H1 (cell line): Measurements from ENCODE around the gene TMEM132A. TPM values are rescaled to one million over a fixed set of nuclear protein-coding genes. Genes with fewer than 3 reads are reported as not detected.

Experiments used
- CTCF ChIA-PET: fragments of 300-600 bp; sonication (Branson Sonifier 250); formaldehyde crosslinking; loops from one replicate; lab custom pipeline; 2021; ENCODE audit not compliant: partially characterized antibody; lab: Charles Lee
- POLR2A ChIA-PET: fragments of 300-600 bp; sonication (Branson Sonifier 250); formaldehyde crosslinking; loops from one replicate; lab custom pipeline; 2021; ENCODE audit warnings: inconsistent platforms; ENCODE audit not compliant: partially characterized antibody; lab: Charles Lee
- DNase-seq, 2 experiments: peaks; one replicate each; pipeline versions ENCODE4 v3.0.0 to v3.0.0-alpha.2; 2010 to 2022; ENCODE audit warnings: low spot score in 2 of 2, low read depth in 1 of 2, mixed read lengths in 1 of 2
- FAIRE-seq: peaks from 2 replicates; lab custom pipeline; 2011; peaks lifted over from hg19 to GRCh38; lab: Jason Lieb, UNC
- H2AFZ ChIP-seq: 2 replicates; pipeline ENCODE4 v1.8.1; 2012; ENCODE audit warnings: low read length, inconsistent platforms
- H2AK5ac ChIP-seq: 2 replicates; pipeline ENCODE4 v1.6.1; 2013; ENCODE audit warnings: low read depth, low read length
- H2BK120ac ChIP-seq: replicated peaks from 2 replicates; pipeline ENCODE3; 2013; ENCODE audit warnings: low read depth, low read length, inconsistent platforms
- H2BK12ac ChIP-seq: 2 replicates; pipeline ENCODE4 v1.6.1; 2013; ENCODE audit warnings: low read depth, low read length
- H2BK15ac ChIP-seq: 2 replicates; pipeline ENCODE4 v1.6.1; 2013; ENCODE audit warnings: low read length
- H2BK20ac ChIP-seq: 2 replicates; pipeline ENCODE4 v1.6.1; 2013; ENCODE audit warnings: low read length
- H2BK5ac ChIP-seq: 2 replicates; pipeline ENCODE4 v1.6.1; 2013; ENCODE audit warnings: low read depth, low read length
- H3K14ac ChIP-seq: 2 replicates; pipeline ENCODE4 v1.6.1; 2013; ENCODE audit warnings: inconsistent platforms; ENCODE audit not compliant: insufficient read length
- H3K18ac ChIP-seq: 2 replicates; pipeline ENCODE4 v1.6.1; 2013; ENCODE audit warnings: low read length; ENCODE audit errors: extremely low read depth
- H3K23ac ChIP-seq: 2 replicates; pipeline ENCODE4 v1.6.1; 2013; ENCODE audit warnings: inconsistent platforms; ENCODE audit not compliant: insufficient read length
- H3K23me2 ChIP-seq: 2 replicates; pipeline ENCODE4 v1.6.1; 2013; ENCODE audit warnings: low read depth, low read length
- H3K27ac ChIP-seq: 2 replicates; pipeline ENCODE4 v1.6.1; 2011; ENCODE audit warnings: low read depth, low read length, inconsistent platforms
- H3K27me3 ChIP-seq, 4 experiments: replicated peaks in 1 of 4; 1 replicate in 1 of 4; 2 replicates in 3 of 4; pipeline versions ENCODE4 v1.6.1 to v1.8.1; 2011 to 2013; ENCODE audit warnings: low read length in 3 of 4, mild to moderate bottlenecking in 3 of 4, inconsistent platforms in 2 of 4, mixed read lengths in 2 of 4, moderate library complexity in 1 of 4; ENCODE audit not compliant: control insufficient read depth in 3 of 4, insufficient read depth in 3 of 4; ENCODE audit errors: extremely low read depth in 1 of 4
- H3K36me3 ChIP-seq, 4 experiments: 2 replicates each; pipeline versions ENCODE4 v1.6.1 to v1.8.1; 2011 to 2013; ENCODE audit warnings: mild to moderate bottlenecking in 4 of 4, low read length in 3 of 4, moderate library complexity in 2 of 4, control low read depth in 1 of 4, inconsistent platforms in 1 of 4; ENCODE audit not compliant: insufficient read depth in 4 of 4, control insufficient read depth in 2 of 4
- H3K4ac ChIP-seq: replicated peaks from 2 replicates; pipeline ENCODE3; 2013; ENCODE audit warnings: low read length, low read depth, mixed read lengths, inconsistent platforms; ENCODE audit not compliant: insufficient read length
- H3K4me1 ChIP-seq, 4 experiments: replicated peaks in 1 of 4; 1 replicate in 1 of 4; 2 replicates in 3 of 4; pipeline versions ENCODE4 v1.6.1 to v1.8.1; 2011 to 2013; ENCODE audit warnings: low read length in 3 of 4, inconsistent platforms in 2 of 4, mixed read lengths in 1 of 4; ENCODE audit not compliant: insufficient read depth in 4 of 4, control insufficient read depth in 3 of 4
- H3K4me2 ChIP-seq, 2 experiments: 2 replicates each; pipeline versions ENCODE4 v1.6.1 to v1.8.1; 2011 to 2013; ENCODE audit warnings: low read depth in 2 of 2, low read length in 2 of 2, control low read depth in 1 of 2, inconsistent platforms in 1 of 2, mild to moderate bottlenecking in 1 of 2; ENCODE audit not compliant: insufficient read depth in 1 of 2
- H3K4me3 ChIP-seq, 4 experiments: fragments of 200-600, 300-600 bp in 1 of 4; sonication (generic), shearing (Covaris generic), sonication (Bioruptor Twin) in 1 of 4; 2 replicates each; pipeline versions ENCODE4 v1.5.1 to v1.8.1; 2011 to 2016; ENCODE audit warnings: low read length in 4 of 4, low read depth in 3 of 4, control low read depth in 2 of 4, inconsistent platforms in 2 of 4, mild to moderate bottlenecking in 2 of 4, mixed read lengths in 1 of 4, moderate library complexity in 1 of 4; ENCODE audit not compliant: insufficient read depth in 2 of 4; ENCODE audit errors: extremely low read depth in 1 of 4
- H3K56ac ChIP-seq: replicated peaks from 2 replicates; pipeline ENCODE3; 2013; ENCODE audit warnings: low read depth, mild to moderate bottlenecking, mixed read lengths, low read length, inconsistent platforms; ENCODE audit not compliant: insufficient read length
- H3K79me1 ChIP-seq: 2 replicates; pipeline ENCODE4 v1.6.1; 2013; ENCODE audit warnings: low read depth, low read length, control low read depth
- H3K79me2 ChIP-seq, 2 experiments: 2 replicates each; pipeline versions ENCODE4 v1.6.1 to v1.8.1; 2012 to 2013; ENCODE audit warnings: low read length in 2 of 2, mild to moderate bottlenecking in 2 of 2, inconsistent platforms in 1 of 2; ENCODE audit not compliant: insufficient read depth in 2 of 2, control insufficient read depth in 1 of 2
- H3K9ac ChIP-seq, 4 experiments: replicated peaks in 1 of 4; 1 replicate in 1 of 4; 2 replicates in 3 of 4; pipeline versions ENCODE4 v1.6.1 to v1.8.1; 2011 to 2013; ENCODE audit warnings: low read depth in 3 of 4, low read length in 3 of 4, control low read depth in 2 of 4, mild to moderate bottlenecking in 2 of 4, moderate library complexity in 2 of 4, inconsistent platforms in 1 of 4; ENCODE audit errors: extremely low read depth in 1 of 4
- H3K9me3 ChIP-seq, 2 experiments: 2 replicates each; pipeline versions ENCODE4 v1.6.1 to v1.8.1; 2012 to 2013; ENCODE audit warnings: mild to moderate bottlenecking in 2 of 2, moderate library complexity in 2 of 2, control low read depth in 1 of 2, inconsistent platforms in 1 of 2, low read depth in 1 of 2, low read length in 1 of 2, mixed read lengths in 1 of 2; ENCODE audit not compliant: insufficient read depth in 2 of 2
- H4K20me1 ChIP-seq, 2 experiments: replicated peaks in 1 of 2; 2 replicates each; pipeline versions ENCODE3 to v1.8.1; 2011 to 2013; ENCODE audit warnings: inconsistent platforms in 2 of 2, low read length in 2 of 2, mild to moderate bottlenecking in 1 of 2; ENCODE audit not compliant: insufficient read depth in 2 of 2, control insufficient read depth in 1 of 2
- H4K5ac ChIP-seq: 2 replicates; pipeline ENCODE4 v1.6.1; 2013; ENCODE audit warnings: low read length, low read depth, mixed read lengths, inconsistent platforms; ENCODE audit not compliant: insufficient read length
- H4K8ac ChIP-seq: 2 replicates; pipeline ENCODE4 v1.8.0; 2013; ENCODE audit warnings: mild to moderate bottlenecking, moderate library complexity, low read length, inconsistent platforms; ENCODE audit not compliant: insufficient read depth; ENCODE audit errors: extremely low read depth
- H4K91ac ChIP-seq: replicated peaks from 2 replicates; pipeline ENCODE3; 2013; ENCODE audit warnings: low read length, mixed read lengths, inconsistent platforms; ENCODE audit not compliant: insufficient read length
- BACH1 ChIP-seq: IDR thresholded peaks from 2 replicates; pipeline ENCODE4 v1.6.1; 2012; ENCODE audit warnings: low read length, improper control_type of control experiment
- BRCA1 ChIP-seq: IDR thresholded peaks from 2 replicates; pipeline ENCODE4 v1.6.1; 2012; ENCODE audit warnings: low read depth, low read length, improper control_type of control experiment
- CBX5 ChIP-seq: fragments of 300-800, 300-1000 bp; sonication (generic); IDR thresholded peaks from 2 replicates; pipeline ENCODE4 v1.7.1; 2016; ENCODE audit warnings: antibody characterized with exemption, low read length, low read depth
- CBX8 ChIP-seq: fragments of 300-800, 300-1000 bp; sonication (generic); IDR thresholded peaks from 2 replicates; pipeline ENCODE4 v1.7.1; 2016; ENCODE audit warnings: low read depth, low read length, borderline replicate concordance
- CREB1 ChIP-seq: IDR thresholded peaks from 2 replicates; pipeline ENCODE4 v1.6.1; 2012; ENCODE audit warnings: inconsistent platforms
- EP300 ChIP-seq, 2 experiments: IDR thresholded peaks; 1 replicate in 1 of 2; 2 replicates in 1 of 2; pipeline ENCODE4 v1.6.1; 2011 to 2012; ENCODE audit warnings: low read depth in 2 of 2, low read length in 2 of 2, mild to moderate bottlenecking in 2 of 2, borderline replicate concordance in 1 of 2, inconsistent platforms in 1 of 2, moderate library complexity in 1 of 2
- EZH2 ChIP-seq: fragments of 200-600 bp; sonication (generic); IDR thresholded peaks from 2 replicates; pipeline ENCODE4 v1.7.1; 2012; ENCODE audit warnings: low read depth, mild to moderate bottlenecking, moderate library complexity, low read length, inconsistent platforms; ENCODE audit not compliant: severe bottlenecking
- FOSL1 ChIP-seq: IDR thresholded peaks from 2 replicates; pipeline ENCODE4 v1.6.1; 2011; ENCODE audit warnings: mild to moderate bottlenecking, low read depth, low read length, moderate library complexity; ENCODE audit not compliant: insufficient read depth
- GTF2F1 ChIP-seq: IDR thresholded peaks from 2 replicates; pipeline ENCODE4 v1.6.1; 2012; ENCODE audit warnings: low read depth, low read length, improper control_type of control experiment, borderline replicate concordance
- HDAC2 ChIP-seq, 2 experiments: fragments of 300-600 bp in 1 of 2; sonication (generic) in 1 of 2; IDR thresholded peaks; 2 replicates each; pipeline ENCODE4 v1.6.1; 2011 to 2012; ENCODE audit warnings: low read depth in 2 of 2, low read length in 2 of 2, mild to moderate bottlenecking in 2 of 2, moderate library complexity in 2 of 2, borderline replicate concordance in 1 of 2, inconsistent platforms in 1 of 2
- HDAC6 ChIP-seq: IDR thresholded peaks from one replicate; pipeline ENCODE4 v1.7.1; 2012; ENCODE audit warnings: low read depth, mild to moderate bottlenecking, inconsistent platforms, low read length, moderate library complexity
- TAF1 ChIP-seq: IDR thresholded peaks from 2 replicates; pipeline ENCODE4 v1.6.1; 2011; ENCODE audit warnings: mild to moderate bottlenecking, low read depth, low read length
- TAF7 ChIP-seq: optimal IDR thresholded peaks from 2 replicates; pipeline ENCODE3; 2011; ENCODE audit warnings: low read depth, mild to moderate bottlenecking, inconsistent platforms, low read length, moderate library complexity, borderline replicate concordance
- WGBS, 2 experiments: shearing (Covaris generic) in 1 of 2; methylation state at CpG; one replicate each; pipeline versions ENCODE4 v1.1.6 to v1.1.7; 2013 to 2015; ENCODE audit warnings: low lambda C conversion rate in 2 of 2, mixed read lengths in 2 of 2, inconsistent platforms in 1 of 2, low coverage in 1 of 2, missing lambda C conversion rate in 1 of 2; ENCODE audit not compliant: insufficient replicate concordance in 2 of 2, insufficient coverage in 1 of 2, insufficient read length in 1 of 2; ENCODE audit errors: extremely low coverage in 1 of 2, missing lambda C conversion rate in 1 of 2; 5-methylcytosine and 5-hydroxymethylcytosine counted together
- polyA plus RNA-seq, 7 experiments: library from polyadenylated mRNA; depleted of rRNA in 3 of 7; stranded (reverse) in 5 of 7; unstranded in 2 of 7; fragments of >200 nt in 5 of 7; fragments of 200-250 nt in 2 of 7; gene quantifications; 1 replicate in 5 of 7; 2 replicates in 1 of 7; 4 replicates in 1 of 7; pipeline versions ENCODE4 v1.2.1 to v1.2.3, GENCODE V29; 2011 to 2013; ENCODE audit warnings: missing spikeins in 2 of 7, mixed read lengths in 2 of 7
- total RNA-seq: library from RNA; stranded (reverse); fragmentation: NEBNext Ultra II Directional; extraction: Animal tissue kit (Norgen Biotek cat#: 25700); gene quantifications from 2 replicates; pipeline ENCODE4 v1.2.1, GENCODE V29; 2021

TMEM132A gene
- total and polyA plus RNA-seq, 2 of the 8 experiments (the other 6 are each of a cell fraction or from before 2014, with no cell fraction given): 46.6 to 97.9 TPM

DNA sequence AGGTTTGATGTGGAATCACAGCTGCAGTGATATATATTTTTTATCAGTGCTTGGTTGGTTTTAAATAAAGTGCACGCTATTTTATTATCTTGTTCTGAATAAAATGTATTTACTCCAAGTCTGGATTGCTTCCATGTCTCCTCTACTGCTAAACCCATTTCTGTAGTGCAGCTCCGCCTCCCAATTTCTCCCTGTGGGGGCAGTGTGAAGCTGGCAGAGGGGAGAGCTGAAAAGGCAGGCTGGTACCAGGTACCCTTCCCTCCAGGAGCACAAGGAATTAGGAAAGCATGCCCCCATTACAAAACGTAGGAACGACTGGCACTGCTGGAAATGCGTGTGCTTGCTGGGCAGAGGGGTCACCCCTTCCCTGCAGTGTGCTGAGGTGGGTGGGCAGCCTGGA lies 934 bp upstream of the TMEM132A start:
- Histone ChIP-seq H3K79me1 (peaks cover 11% of the 10 kb centered on the region), H3K27me3 (peaks cover 0 to 3% (median 0%) of the 10 kb centered on the region in 4 experiments; a peak in 1 of 7 replicates), H4K8ac (peak overlapping the region; percentile 57; the same call in 1 of the 2 replicates), H3K14ac (no peak overlapping the region), H3K79me2 (peaks cover 0 to 5% of the 10 kb centered on the region in 2 experiments; a peak in 1 of 4 replicates), H3K23ac (no peak overlapping the region), H3K36me3 (peaks cover 5 to 18% (median 12%) of the 10 kb centered on the region in 4 experiments; a peak in 6 of 8 replicates), H2AFZ (no peak overlapping the region), H3K9ac (no peak overlapping the region), H2BK12ac (no peak overlapping the region), H3K18ac (no peak overlapping the region), H2BK5ac (no peak overlapping the region), H3K4me3 (no peak overlapping the region), H2BK20ac (no peak overlapping the region), H3K9me3 (no peaks in the 10 kb centered on the region), H3K4me1 (peaks cover 5 to 14% (median 5%) of the 10 kb centered on the region in 4 experiments; a peak in 6 of 7 replicates), H3K23me2 (peaks cover 11% of the 10 kb centered on the region; the same call in 1 of the 2 replicates), H2BK15ac (no peak overlapping the region), H2AK5ac (peak overlapping the region; percentile 6; the same call in 1 of the 2 replicates), H4K91ac (no peak overlapping the region), H4K20me1 (peaks cover 9 to 16% of the 10 kb centered on the region in 2 experiments), H2BK120ac (no peak overlapping the region), H4K5ac (no peak overlapping the region), H3K56ac (no peak overlapping the region), H3K27ac (no peak overlapping the region), H3K4ac (no peak overlapping the region), H3K4me2 (peak overlapping the region in 1 of 2 experiments; percentile 68; a peak in 1 of 4 replicates)
- POLR2A ChIA-PET: interaction anchor here (0.7 to 5.7 kb wide), 6 partner anchors 9 to 32 kb away, joined by 3 to 26 read pairs (median 4); partner anchors contain the start of gene TMEM109
- DNase-seq: no peak
- WGBS, 2 experiments: 93% methylated on average over 5 of the region's 5 CpGs; no CpG with 5 or more reads in 1 of the 2 experiments
- no peak for FAIRE-seq
- CTCF ChIA-PET: interaction anchor here (0.8 to 1.7 kb wide), 5 partner anchors 8 to 92 kb away, joined by 3 to 7 read pairs (median 4); no protein-coding TSS in a partner anchor
- no peak for TF ChIP-seq HDAC2 (IDR thresholded peaks at IDR 0.05; ENCODE audit: borderline replicate concordance in 1 of 2, low read depth in 2 of 2, low read length in 2 of 2)
- no peak for TF ChIP-seq HDAC6
- no peak for TF ChIP-seq CREB1
- TF ChIP-seq CBX8: no peak
- TF ChIP-seq FOSL1: no peak
- no peak for TF ChIP-seq TAF1
- TF ChIP-seq TAF7: no peak
- TF ChIP-seq CBX5: no peak
- TF ChIP-seq BACH1: no peak
- no peak for TF ChIP-seq EP300 (IDR thresholded peaks at IDR 0.05; ENCODE audit: borderline replicate concordance in 1 of 2, low read depth in 2 of 2, low read length in 2 of 2)
- TF ChIP-seq GTF2F1: no peak
- no peak for TF ChIP-seq BRCA1
- TF ChIP-seq EZH2: no peak
